Panc1 (cell line): ENCODE results near the gene ABTB2.

ENCODE experiments used
- POLR2AphosphoS5 ChIP-seq: IDR thresholded peaks from 2 replicates; pipeline ENCODE4 v1.6.1; 2012; ENCODE audit warnings: mild to moderate bottlenecking, low read depth, low read length, moderate library complexity
- SIN3A ChIP-seq: IDR thresholded peaks from 2 replicates; pipeline ENCODE4 v1.6.1; 2012; ENCODE audit warnings: low read depth, mild to moderate bottlenecking, low read length, moderate library complexity, borderline replicate concordance; ENCODE audit not compliant: insufficient read depth
- TCF7L2 ChIP-seq: IDR thresholded peaks from 2 replicates; pipeline ENCODE4 v1.6.1; 2011; ENCODE audit warnings: mild to moderate bottlenecking, low read depth, low read length, inconsistent platforms
- TF ChIP-seq, protein P1 (sequence below), 2 experiments: IDR thresholded peaks; 2 replicates each; pipeline ENCODE4 v1.6.1; 2011 to 2012; ENCODE audit warnings: low read depth in 2 of 2, control low read depth in 1 of 2, low read length in 1 of 2, mild to moderate bottlenecking in 1 of 2, moderate library complexity in 1 of 2; ENCODE audit not compliant: insufficient read depth in 1 of 2
- TF ChIP-seq, protein P2 (sequence below): fragments of 450-650 bp; IDR thresholded peaks from 2 replicates; pipeline ENCODE4 v1.5.1; 2017; ENCODE audit warnings: mild to moderate bottlenecking

DNA sequence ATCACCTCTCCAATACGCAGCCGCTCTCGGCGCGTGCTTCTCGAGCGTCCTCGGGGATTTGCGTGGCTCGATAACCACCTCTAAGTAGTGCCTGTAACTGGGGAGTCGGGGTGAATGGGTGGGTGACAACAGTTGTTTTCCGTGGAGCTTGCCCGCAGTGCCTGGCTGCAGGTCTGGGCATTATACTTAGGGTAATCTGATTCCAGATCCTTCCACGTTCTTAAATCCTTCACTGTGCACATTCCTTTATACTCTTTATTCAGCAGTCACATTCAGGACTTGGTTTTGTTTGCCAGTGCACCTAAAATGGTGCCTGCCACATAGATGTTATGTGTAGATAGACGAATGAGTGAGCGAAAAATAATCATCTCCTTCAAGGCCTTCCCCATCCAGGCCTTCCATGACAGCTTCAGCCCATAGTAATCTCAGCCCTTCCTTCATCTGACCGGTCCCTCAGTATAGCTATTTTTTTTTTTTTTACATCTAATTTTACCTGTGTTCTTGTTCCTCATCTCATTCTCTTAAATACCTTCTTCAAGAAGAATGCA, 251.8 kb downstream of the ABTB2 start:
- TF ChIP-seq POLR2AphosphoS5 (no peak), TCF7L2 (no peak), SIN3A (no peak)
- TF ChIP-seq, protein P1, sequence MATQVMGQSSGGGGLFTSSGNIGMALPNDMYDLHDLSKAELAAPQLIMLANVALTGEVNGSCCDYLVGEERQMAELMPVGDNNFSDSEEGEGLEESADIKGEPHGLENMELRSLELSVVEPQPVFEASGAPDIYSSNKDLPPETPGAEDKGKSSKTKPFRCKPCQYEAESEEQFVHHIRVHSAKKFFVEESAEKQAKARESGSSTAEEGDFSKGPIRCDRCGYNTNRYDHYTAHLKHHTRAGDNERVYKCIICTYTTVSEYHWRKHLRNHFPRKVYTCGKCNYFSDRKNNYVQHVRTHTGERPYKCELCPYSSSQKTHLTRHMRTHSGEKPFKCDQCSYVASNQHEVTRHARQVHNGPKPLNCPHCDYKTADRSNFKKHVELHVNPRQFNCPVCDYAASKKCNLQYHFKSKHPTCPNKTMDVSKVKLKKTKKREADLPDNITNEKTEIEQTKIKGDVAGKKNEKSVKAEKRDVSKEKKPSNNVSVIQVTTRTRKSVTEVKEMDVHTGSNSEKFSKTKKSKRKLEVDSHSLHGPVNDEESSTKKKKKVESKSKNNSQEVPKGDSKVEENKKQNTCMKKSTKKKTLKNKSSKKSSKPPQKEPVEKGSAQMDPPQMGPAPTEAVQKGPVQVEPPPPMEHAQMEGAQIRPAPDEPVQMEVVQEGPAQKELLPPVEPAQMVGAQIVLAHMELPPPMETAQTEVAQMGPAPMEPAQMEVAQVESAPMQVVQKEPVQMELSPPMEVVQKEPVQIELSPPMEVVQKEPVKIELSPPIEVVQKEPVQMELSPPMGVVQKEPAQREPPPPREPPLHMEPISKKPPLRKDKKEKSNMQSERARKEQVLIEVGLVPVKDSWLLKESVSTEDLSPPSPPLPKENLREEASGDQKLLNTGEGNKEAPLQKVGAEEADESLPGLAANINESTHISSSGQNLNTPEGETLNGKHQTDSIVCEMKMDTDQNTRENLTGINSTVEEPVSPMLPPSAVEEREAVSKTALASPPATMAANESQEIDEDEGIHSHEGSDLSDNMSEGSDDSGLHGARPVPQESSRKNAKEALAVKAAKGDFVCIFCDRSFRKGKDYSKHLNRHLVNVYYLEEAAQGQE (IDR thresholded peaks at IDR 0.05; ENCODE audit: insufficient read depth in 1 of 2, low read depth in 2 of 2, low read length in 1 of 2): no peak
- TF ChIP-seq, protein P2, sequence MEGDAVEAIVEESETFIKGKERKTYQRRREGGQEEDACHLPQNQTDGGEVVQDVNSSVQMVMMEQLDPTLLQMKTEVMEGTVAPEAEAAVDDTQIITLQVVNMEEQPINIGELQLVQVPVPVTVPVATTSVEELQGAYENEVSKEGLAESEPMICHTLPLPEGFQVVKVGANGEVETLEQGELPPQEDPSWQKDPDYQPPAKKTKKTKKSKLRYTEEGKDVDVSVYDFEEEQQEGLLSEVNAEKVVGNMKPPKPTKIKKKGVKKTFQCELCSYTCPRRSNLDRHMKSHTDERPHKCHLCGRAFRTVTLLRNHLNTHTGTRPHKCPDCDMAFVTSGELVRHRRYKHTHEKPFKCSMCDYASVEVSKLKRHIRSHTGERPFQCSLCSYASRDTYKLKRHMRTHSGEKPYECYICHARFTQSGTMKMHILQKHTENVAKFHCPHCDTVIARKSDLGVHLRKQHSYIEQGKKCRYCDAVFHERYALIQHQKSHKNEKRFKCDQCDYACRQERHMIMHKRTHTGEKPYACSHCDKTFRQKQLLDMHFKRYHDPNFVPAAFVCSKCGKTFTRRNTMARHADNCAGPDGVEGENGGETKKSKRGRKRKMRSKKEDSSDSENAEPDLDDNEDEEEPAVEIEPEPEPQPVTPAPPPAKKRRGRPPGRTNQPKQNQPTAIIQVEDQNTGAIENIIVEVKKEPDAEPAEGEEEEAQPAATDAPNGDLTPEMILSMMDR: no peak
